WTC11 (cell line): ENCODE measurements around the gene RIC3. TPM values are rescaled to one million over a fixed set of nuclear protein-coding genes. Genes with fewer than 3 reads are reported as not detected.

ENCODE experiments used
- ATAC-seq: fragments of 200-7000 bp; cut with Tn5 transposase; 2 replicates; pipeline ENCODE4 v1.10.0; 2021; ENCODE audit warnings: mild to moderate bottlenecking, moderate library complexity
- CTCF ChIA-PET: fragments of 300-600 bp; sonication (Branson Sonifier 250); formaldehyde crosslinking; loops from one replicate; lab custom pipeline; 2021; ENCODE audit warnings: antibody characterized with exemption; lab: Charles Lee
- POLR2A ChIA-PET: fragments of 350-600 bp; sonication (Branson Sonifier 250); formaldehyde crosslinking; loops from one replicate; lab custom pipeline; 2021; ENCODE audit warnings: antibody characterized with exemption; lab: Charles Lee
- DNase-seq: peaks from one replicate; pipeline ENCODE4 v3.0.0; 2021; ENCODE audit warnings: low spot score
- H3K27ac Mint-ChIP-seq: 2 replicates; pipeline ENCODE4 v1.8.0; 2021; ENCODE audit warnings: mixed read lengths
- H3K27me3 Mint-ChIP-seq: 2 replicates; pipeline ENCODE4 v1.8.0; 2021; ENCODE audit warnings: low read depth, mild to moderate bottlenecking, moderate library complexity, mixed read lengths
- H3K36me3 Mint-ChIP-seq: 2 replicates; pipeline ENCODE4 v1.8.0; 2021; ENCODE audit warnings: mixed read lengths
- H3K4me1 Mint-ChIP-seq: 2 replicates; pipeline ENCODE4 v1.8.0; 2022; ENCODE audit warnings: mixed read lengths
- H3K4me3 Mint-ChIP-seq: 2 replicates; pipeline ENCODE4 v1.8.0; 2021; ENCODE audit warnings: mild to moderate bottlenecking, moderate library complexity, mixed read lengths
- H3K9me3 Mint-ChIP-seq: 2 replicates; pipeline ENCODE4 v1.8.0; 2021; ENCODE audit warnings: mixed read lengths
- ARID4B ChIP-seq: sonication (generic); formaldehyde crosslinking; IDR thresholded peaks from 2 replicates; pipeline ENCODE4 v1.8.0; 2023; ENCODE audit warnings: missing genetic modification reagents, mild to moderate bottlenecking, borderline replicate concordance
- CTCF ChIP-seq: fragments of 200-600 bp; IDR thresholded peaks from 2 replicates; pipeline ENCODE4 v1.8.0; 2022; ENCODE audit warnings: antibody characterized with exemption
- ERG ChIP-seq: fragments of 250-450 bp; sonication (Bioruptor Pico); IDR thresholded peaks from 2 replicates; pipeline ENCODE4 v1.8.0; 2021; ENCODE audit warnings: mild to moderate bottlenecking
- ETV6 ChIP-seq: sonication (generic); formaldehyde crosslinking; IDR thresholded peaks from 2 replicates; pipeline ENCODE4 v1.8.1; 2022; ENCODE audit warnings: mild to moderate bottlenecking, missing genetic modification reagents
- TP53 ChIP-seq: sonication (generic); formaldehyde crosslinking; IDR thresholded peaks from 2 replicates; pipeline ENCODE4 v1.8.1; 2023; ENCODE audit warnings: mild to moderate bottlenecking, missing genetic modification reagents
- USF2 ChIP-seq: sonication (generic); formaldehyde crosslinking; IDR thresholded peaks from 2 replicates; pipeline ENCODE4 v1.8.1; 2023; ENCODE audit warnings: mild to moderate bottlenecking, missing genetic modification reagents, moderate library complexity
- ZNF219 ChIP-seq: sonication (generic); formaldehyde crosslinking; IDR thresholded peaks from 2 replicates; pipeline ENCODE4 v1.8.0; 2023; ENCODE audit warnings: missing genetic modification reagents, mild to moderate bottlenecking, borderline replicate concordance
- ZNF396 ChIP-seq: fragments of 250-450 bp; sonication (Bioruptor Pico); IDR thresholded peaks from 2 replicates; pipeline ENCODE4 v1.8.0; 2021; ENCODE audit warnings: mild to moderate bottlenecking, moderate library complexity, borderline replicate concordance
- ZSCAN18 ChIP-seq: fragments of 250-450 bp; sonication (Bioruptor Pico); IDR thresholded peaks from 2 replicates; pipeline ENCODE4 v2.1.2; 2022; ENCODE audit warnings: mild to moderate bottlenecking, moderate library complexity
- total RNA-seq: library from RNA; stranded (reverse); gene quantifications from 3 replicates; pipeline ENCODE4 v1.2.3, GENCODE V29; 2021
- TF ChIP-seq, protein P1 (sequence below): sonication (generic); formaldehyde crosslinking; IDR thresholded peaks from 2 replicates; pipeline ENCODE4 v1.8.0; 2022; ENCODE audit warnings: mild to moderate bottlenecking, missing genetic modification reagents
- TF ChIP-seq, protein P2 (sequence below): sonication (generic); formaldehyde crosslinking; conservative IDR thresholded peaks from 2 replicates; pipeline ENCODE4 v1.8.1; 2023; ENCODE audit warnings: mild to moderate bottlenecking, low read depth, missing genetic modification reagents, moderate library complexity
- TF ChIP-seq, protein P3 (sequence below): sonication (generic); formaldehyde crosslinking; IDR thresholded peaks from 2 replicates; pipeline ENCODE4 v1.8.0; 2022; ENCODE audit warnings: mild to moderate bottlenecking, missing genetic modification reagents

RIC3 gene
- total RNA-seq, 1 experiment from 2014 or later, result 15.7 TPM

DNA sequence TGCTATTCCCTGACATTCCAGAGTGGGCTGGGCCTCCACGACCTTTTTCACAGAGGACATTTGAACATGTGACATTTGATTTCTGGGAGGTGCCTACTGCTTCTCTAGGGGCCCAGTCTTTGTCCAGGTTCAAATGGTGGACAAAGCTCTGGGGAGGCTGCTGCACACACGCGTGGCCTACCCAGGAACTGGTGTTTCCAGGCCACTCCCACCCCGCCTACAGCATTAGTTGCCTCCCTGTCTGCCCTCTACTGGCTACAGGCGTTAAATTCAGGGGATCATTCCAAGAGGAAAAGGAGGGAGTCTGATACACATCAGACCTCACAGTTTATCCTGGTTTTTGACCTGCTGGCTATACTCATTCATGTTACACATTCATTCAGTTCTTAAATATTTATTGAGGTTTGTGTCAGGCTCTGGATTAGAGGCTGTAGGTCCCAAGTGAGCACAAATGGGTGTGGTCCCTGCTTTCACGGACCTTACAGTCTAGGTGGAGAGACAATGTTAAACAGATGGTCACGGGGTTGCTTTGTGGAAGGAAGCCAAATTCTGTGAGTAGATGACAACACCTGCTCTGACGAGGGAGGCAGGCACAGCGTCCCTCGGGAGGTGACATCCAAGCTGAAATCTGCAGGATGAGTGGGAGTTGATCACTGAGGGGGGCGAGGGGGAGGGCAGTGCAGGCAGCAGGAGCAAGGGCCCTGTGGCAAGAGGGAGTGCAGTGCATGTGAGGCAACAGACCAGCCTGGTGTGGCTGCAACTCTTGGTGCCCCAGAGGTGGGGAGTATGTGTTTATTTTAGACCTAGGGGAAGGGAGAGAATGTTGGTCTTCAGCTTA lies 76.0 kb downstream of the RIC3 start:
- H3K27ac Mint-ChIP-seq, result no peak overlapping the region

GRCh38 chr11:8091721-8092120 lies 77.1 kb downstream of the RIC3 start:
- peaks cover 22% of the 10 kb centered on the region for H3K36me3 Mint-ChIP-seq
- peaks cover 9% of the 10 kb centered on the region for H3K4me1 Mint-ChIP-seq
- no peaks in the 10 kb centered on the region for H3K27me3 Mint-ChIP-seq
- no peak overlapping the region for H3K27ac Mint-ChIP-seq
- no peak for ATAC-seq
- ChIA-PET POLR2A (no interaction called here), CTCF (interaction anchor here (1.3 to 10.3 kb wide), 20 partner anchors 9 to 187 kb away, joined by 3 to 278 read pairs (median 12); partner anchors contain the start of genes EIF3F and TUB)
- no peak overlapping the region for H3K4me3 Mint-ChIP-seq
- H3K9me3 Mint-ChIP-seq, result no peaks in the 10 kb centered on the region
- DNase-seq, result no peak
- TF ChIP-seq ZSCAN18 (CRISPR knock-in tag), result no peak
- TF ChIP-seq ZNF219 (CRISPR knock-in tag), result no peak
- TF ChIP-seq, protein P1, sequence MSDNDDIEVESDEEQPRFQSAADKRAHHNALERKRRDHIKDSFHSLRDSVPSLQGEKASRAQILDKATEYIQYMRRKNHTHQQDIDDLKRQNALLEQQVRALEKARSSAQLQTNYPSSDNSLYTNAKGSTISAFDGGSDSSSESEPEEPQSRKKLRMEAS, result no peak
- TF ChIP-seq, protein P2, sequence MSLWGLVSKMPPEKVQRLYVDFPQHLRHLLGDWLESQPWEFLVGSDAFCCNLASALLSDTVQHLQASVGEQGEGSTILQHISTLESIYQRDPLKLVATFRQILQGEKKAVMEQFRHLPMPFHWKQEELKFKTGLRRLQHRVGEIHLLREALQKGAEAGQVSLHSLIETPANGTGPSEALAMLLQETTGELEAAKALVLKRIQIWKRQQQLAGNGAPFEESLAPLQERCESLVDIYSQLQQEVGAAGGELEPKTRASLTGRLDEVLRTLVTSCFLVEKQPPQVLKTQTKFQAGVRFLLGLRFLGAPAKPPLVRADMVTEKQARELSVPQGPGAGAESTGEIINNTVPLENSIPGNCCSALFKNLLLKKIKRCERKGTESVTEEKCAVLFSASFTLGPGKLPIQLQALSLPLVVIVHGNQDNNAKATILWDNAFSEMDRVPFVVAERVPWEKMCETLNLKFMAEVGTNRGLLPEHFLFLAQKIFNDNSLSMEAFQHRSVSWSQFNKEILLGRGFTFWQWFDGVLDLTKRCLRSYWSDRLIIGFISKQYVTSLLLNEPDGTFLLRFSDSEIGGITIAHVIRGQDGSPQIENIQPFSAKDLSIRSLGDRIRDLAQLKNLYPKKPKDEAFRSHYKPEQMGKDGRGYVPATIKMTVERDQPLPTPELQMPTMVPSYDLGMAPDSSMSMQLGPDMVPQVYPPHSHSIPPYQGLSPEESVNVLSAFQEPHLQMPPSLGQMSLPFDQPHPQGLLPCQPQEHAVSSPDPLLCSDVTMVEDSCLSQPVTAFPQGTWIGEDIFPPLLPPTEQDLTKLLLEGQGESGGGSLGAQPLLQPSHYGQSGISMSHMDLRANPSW (CRISPR knock-in tag), result no peak
- no peak for TF ChIP-seq USF2 (CRISPR knock-in tag)
- TF ChIP-seq ARID4B (CRISPR knock-in tag), result no peak
- TF ChIP-seq TP53 (CRISPR knock-in tag), result no peak
- no peak for TF ChIP-seq ERG (CRISPR knock-in tag)
- no peak for TF ChIP-seq ETV6 (CRISPR knock-in tag)

More for the DNA sequence above, 76.0 kb downstream of the RIC3 start:
- CTCF ChIA-PET, result interaction anchor here (1.3 to 10.3 kb wide), 8 partner anchors 13 to 171 kb away, joined by 3 to 278 read pairs (median 60); partner anchors contain the start of genes LMO1 and TUB
- Mint-ChIP-seq H3K4me3 (no peak overlapping the region), H3K36me3 (peaks cover 25% of the 10 kb centered on the region), H3K9me3 (no peaks in the 10 kb centered on the region), H3K27me3 (no peaks in the 10 kb centered on the region), H3K4me1 (peaks cover 5% of the 10 kb centered on the region)
- DNase-seq, result peak; percentile 70
- POLR2A ChIA-PET, result interaction anchor here (1.5 kb wide), 1 partner anchor 86 kb away, joined by 3 read pairs; no protein-coding TSS in a partner anchor
- peak; percentile 83 for ATAC-seq
- TF ChIP-seq, protein P3, sequence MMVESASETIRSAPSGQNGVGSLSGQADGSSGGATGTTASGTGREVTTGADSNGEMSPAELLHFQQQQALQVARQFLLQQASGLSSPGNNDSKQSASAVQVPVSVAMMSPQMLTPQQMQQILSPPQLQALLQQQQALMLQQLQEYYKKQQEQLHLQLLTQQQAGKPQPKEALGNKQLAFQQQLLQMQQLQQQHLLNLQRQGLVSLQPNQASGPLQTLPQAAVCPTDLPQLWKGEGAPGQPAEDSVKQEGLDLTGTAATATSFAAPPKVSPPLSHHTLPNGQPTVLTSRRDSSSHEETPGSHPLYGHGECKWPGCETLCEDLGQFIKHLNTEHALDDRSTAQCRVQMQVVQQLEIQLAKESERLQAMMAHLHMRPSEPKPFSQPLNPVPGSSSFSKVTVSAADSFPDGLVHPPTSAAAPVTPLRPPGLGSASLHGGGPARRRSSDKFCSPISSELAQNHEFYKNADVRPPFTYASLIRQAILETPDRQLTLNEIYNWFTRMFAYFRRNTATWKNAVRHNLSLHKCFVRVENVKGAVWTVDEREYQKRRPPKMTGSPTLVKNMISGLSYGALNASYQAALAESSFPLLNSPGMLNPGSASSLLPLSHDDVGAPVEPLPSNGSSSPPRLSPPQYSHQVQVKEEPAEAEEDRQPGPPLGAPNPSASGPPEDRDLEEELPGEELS (CRISPR knock-in tag), result no peak
- no peak for TF ChIP-seq ZNF396 (CRISPR knock-in tag)
- TF ChIP-seq CTCF, result peak; percentile 36; the same call in 1 of the 2 replicates
